ENCODE data around the gene TMEM184B.
A peak's percentile ranks its signal among the peaks of the same experiment; 100 is the strongest.

Gene TMEM184B

GRCh38 chr22:38201711-38202436 is 70.9 kb downstream of the TMEM184B start, which contains the start of gene MAFF:
Gene MAFF, plus strand, starts transcription at chr22:38201994. Its CDS starts 11,860 bp downstream, at chr22:38213854.
- peak; percentile 90 for DNase-seq (ENCODE audit: low spot score)
- peak; percentile 76 for ATAC-seq (ENCODE audit: low read depth)
- peak within 1 kb of the TSS; percentile 71 for H3K4me3 ChIP-seq (ENCODE audit: severe bottlenecking)
- no peak for TF ChIP-seq CTCF (IDR thresholded peaks at IDR 0.05; ENCODE audit: poor library complexity, severe bottlenecking)
- H3K9me3 ChIP-seq (ENCODE audit: severe bottlenecking) = no peaks in the 10 kb centered on the region
- H3K27ac ChIP-seq (ENCODE audit: poor library complexity, severe bottlenecking) = peak within 1 kb of the TSS; percentile 91
- no peaks in the 10 kb centered on the region for H3K27me3 ChIP-seq (ENCODE audit: insufficient read depth, poor library complexity, severe bottlenecking)
- H3K4me1 ChIP-seq (ENCODE audit: insufficient read depth, poor library complexity, severe bottlenecking) = peaks cover 7% of the 10 kb centered on the region
- H3K36me3 ChIP-seq (ENCODE audit: low read depth) = 0 out of 2 replicates have a peak, but pooled peaks cover 6% of the 10 kb centered on the region

- H3K4me1 ChIP-seq (ENCODE audit: insufficient read depth, poor library complexity, severe bottlenecking) = peaks cover 7% of the 10 kb centered on the region
- DNase-seq (ENCODE audit: low spot score) (no peak), ATAC-seq (ENCODE audit: low read depth) (no peak)
- H3K36me3 ChIP-seq (ENCODE audit: low read depth) = 0 out of 2 replicates have a peak, but pooled peaks cover 6% of the 10 kb centered on the region
- no peaks in the 10 kb centered on the region for H3K9me3 ChIP-seq (ENCODE audit: severe bottlenecking)
- TF ChIP-seq CTCF (IDR thresholded peaks at IDR 0.05; ENCODE audit: poor library complexity, severe bottlenecking) = no peak
- H3K27me3 ChIP-seq (ENCODE audit: insufficient read depth, poor library complexity, severe bottlenecking) = no peaks in the 10 kb centered on the region
- peak overlapping the region; percentile 71 for H3K4me3 ChIP-seq (ENCODE audit: severe bottlenecking)
- H3K27ac ChIP-seq (ENCODE audit: poor library complexity, severe bottlenecking) = peak overlapping the region; percentile 91
Observed at GRCh38 chr22:38201371-38201710, 71.5 kb downstream of the TMEM184B start.

GRCh38 chr22:38199826-38200559 is 72.8 kb downstream of the TMEM184B start:
- Histone ChIP-seq H3K4me1 (ENCODE audit: insufficient read depth, poor library complexity, severe bottlenecking) (peaks cover 7% of the 10 kb centered on the region), H3K36me3 (ENCODE audit: low read depth) (0 out of 2 replicates have a peak, but pooled peaks cover 3% of the 10 kb centered on the region), H3K4me3 (ENCODE audit: severe bottlenecking) (no peak overlapping the region), H3K27me3 (ENCODE audit: insufficient read depth, poor library complexity, severe bottlenecking) (no peaks in the 10 kb centered on the region), H3K27ac (ENCODE audit: poor library complexity, severe bottlenecking) (no peak overlapping the region), H3K9me3 (ENCODE audit: severe bottlenecking) (no peaks in the 10 kb centered on the region)
- no peak for DNase-seq (ENCODE audit: low spot score)
- no peak for ATAC-seq (ENCODE audit: low read depth)
- TF ChIP-seq CTCF (IDR thresholded peaks at IDR 0.05; ENCODE audit: poor library complexity, severe bottlenecking) = no peak

DNA sequence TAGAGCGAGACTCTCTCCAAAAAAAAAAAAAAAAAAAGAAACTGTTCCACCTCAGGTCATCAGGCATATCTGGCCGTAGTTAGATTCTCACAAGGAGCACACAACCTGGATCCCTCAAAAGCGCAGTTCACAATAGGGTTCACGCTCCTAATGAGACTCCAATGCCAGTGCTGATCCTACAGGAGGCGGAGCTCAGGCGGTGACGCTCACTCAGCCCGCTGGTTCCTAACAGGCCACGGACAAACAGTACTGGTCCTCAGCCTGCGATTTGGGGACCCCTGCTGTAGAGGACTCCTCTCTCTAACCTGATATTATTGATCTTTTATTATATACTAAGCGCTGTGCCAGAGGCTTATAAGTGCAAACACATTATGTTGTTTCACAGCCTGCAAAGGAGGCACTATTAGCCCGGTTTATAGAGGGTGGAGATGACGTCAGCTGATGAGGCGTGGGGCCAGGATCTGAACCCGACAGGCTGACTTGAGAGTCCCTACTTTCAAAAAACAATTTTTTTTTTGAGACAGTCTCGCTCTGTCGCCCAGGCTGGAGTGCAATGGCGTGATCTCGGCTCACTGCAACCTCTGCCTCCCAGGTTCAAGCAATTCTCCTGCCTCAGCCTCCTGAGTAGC is 75.9 kb downstream of the TMEM184B start:
- DNase-seq (ENCODE audit: low spot score) (no peak), ATAC-seq (ENCODE audit: low read depth) (no peak)
- Histone ChIP-seq H3K9me3 (ENCODE audit: severe bottlenecking) (no peaks in the 10 kb centered on the region), H3K4me3 (ENCODE audit: severe bottlenecking) (no peak overlapping the region), H3K27ac (ENCODE audit: poor library complexity, severe bottlenecking) (no peak overlapping the region), H3K36me3 (ENCODE audit: low read depth) (no peaks in the 10 kb centered on the region), H3K4me1 (ENCODE audit: insufficient read depth, poor library complexity, severe bottlenecking) (no peaks in the 10 kb centered on the region), H3K27me3 (ENCODE audit: insufficient read depth, poor library complexity, severe bottlenecking) (no peaks in the 10 kb centered on the region)
- TF ChIP-seq CTCF (IDR thresholded peaks at IDR 0.05; ENCODE audit: poor library complexity, severe bottlenecking) = no peak
